Loucy (cell line): ENCODE results near the gene TNNC1.

Experiments used
- H2AFZ ChIP-seq: fragments of 200-600 bp; sonication (generic); 2 replicates; pipeline ENCODE4 v1.6.0; 2016; ENCODE audit warnings: antibody characterized with exemption, mild to moderate bottlenecking, low read length, moderate library complexity
- H3F3A ChIP-seq: fragments of 200-600 bp; 2 replicates; pipeline ENCODE4 v1.6.0; 2016; ENCODE audit warnings: antibody characterized with exemption, low read depth, mild to moderate bottlenecking
- H3K27me3 ChIP-seq: fragments of 200-600 bp; sonication (generic); 2 replicates; pipeline ENCODE4 v1.6.1; 2014; ENCODE audit warnings: low read length, mild to moderate bottlenecking; ENCODE audit not compliant: insufficient read depth, poor library complexity, severe bottlenecking
- H3K36me3 ChIP-seq: fragments of 200-600 bp; sonication (generic); 2 replicates; pipeline ENCODE4 v1.6.1; 2016; ENCODE audit warnings: low read length; ENCODE audit not compliant: insufficient read depth
- H3K4me1 ChIP-seq: fragments of 200-600 bp; sonication (generic); 2 replicates; pipeline ENCODE4 v1.5.1; 2014; ENCODE audit warnings: low read length, mild to moderate bottlenecking; ENCODE audit not compliant: insufficient read depth, poor library complexity, severe bottlenecking
- H3K4me2 ChIP-seq: fragments of 200-600 bp; sonication (generic); 2 replicates; pipeline ENCODE4 v1.6.0; 2014; ENCODE audit warnings: antibody characterized with exemption, low read length, low read depth, mild to moderate bottlenecking; ENCODE audit not compliant: poor library complexity, severe bottlenecking
- H3K4me3 ChIP-seq: fragments of 200-600 bp; sonication (generic); 2 replicates; pipeline ENCODE4 v1.5.1; 2014; ENCODE audit warnings: low read length, mild to moderate bottlenecking, mixed read lengths; ENCODE audit not compliant: poor library complexity, severe bottlenecking
- H3K79me2 ChIP-seq: fragments of 200-600 bp; sonication (generic); 2 replicates; pipeline ENCODE4 v1.6.1; 2014; ENCODE audit warnings: low read length; ENCODE audit not compliant: insufficient read depth
- H3K9ac ChIP-seq: fragments of 200-600 bp; sonication (generic); 2 replicates; pipeline ENCODE4 v1.6.0; 2014; ENCODE audit warnings: mild to moderate bottlenecking, low read depth, low read length, moderate library complexity; ENCODE audit not compliant: poor library complexity, severe bottlenecking
- H3K9me2 ChIP-seq: fragments of 200-600 bp; sonication (generic); replicated peaks from 2 replicates; pipeline ENCODE4 v1.6.1; 2016; ENCODE audit warnings: low read depth, low read length, mixed read lengths
- H3K9me3 ChIP-seq: fragments of 200-600 bp; sonication (generic); 2 replicates; pipeline ENCODE4 v1.6.1; 2014; ENCODE audit warnings: mild to moderate bottlenecking, antibody characterized with exemption, low read length, low read depth; ENCODE audit not compliant: insufficient read depth
- H4K20me1 ChIP-seq: fragments of 200-600 bp; sonication (generic); 2 replicates; pipeline ENCODE4 v1.6.0; 2014; ENCODE audit warnings: antibody characterized with exemption, low read length, mild to moderate bottlenecking; ENCODE audit not compliant: insufficient read depth, poor library complexity, severe bottlenecking
- CTCF ChIP-seq: fragments of 200-600 bp; sonication (generic); conservative IDR thresholded peaks from 2 replicates; pipeline ENCODE4 v1.5.1; 2014; ENCODE audit warnings: mild to moderate bottlenecking, antibody characterized with exemption, low read length
- EZH2phosphoT487 ChIP-seq: fragments of 200-600 bp; IDR thresholded peaks from 2 replicates; pipeline ENCODE4 v1.6.1; 2018; ENCODE audit warnings: antibody characterized with exemption, mild to moderate bottlenecking, moderate library complexity, borderline replicate concordance

The TNNC1 gene

GRCh38 chr3:52433328-52433995, 20.4 kb downstream of the TNNC1 start:
- Histone ChIP-seq H2AFZ (no peak overlapping the region), H3K79me2 (no peaks in the 10 kb centered on the region), H4K20me1 (no peaks in the 10 kb centered on the region), H3K4me1 (no peaks in the 10 kb centered on the region), H3K4me2 (no peak overlapping the region), H3K27me3 (no peaks in the 10 kb centered on the region), H3K9me2 (no peaks in the 10 kb centered on the region), H3K9ac (no peak overlapping the region), H3K9me3 (no peaks in the 10 kb centered on the region), H3F3A (no peaks in the 10 kb centered on the region), H3K36me3 (no peaks in the 10 kb centered on the region), H3K4me3 (no peak overlapping the region)
- TF ChIP-seq CTCF (no peak), EZH2phosphoT487 (no peak)

GRCh38 chr3:52432691-52433141, 21.1 kb downstream of the TNNC1 start:
- Histone ChIP-seq H3K9me3 (no peaks in the 10 kb centered on the region), H3K4me3 (no peak overlapping the region), H3K4me2 (no peak overlapping the region), H3K9ac (no peak overlapping the region), H3F3A (no peaks in the 10 kb centered on the region), H3K9me2 (no peaks in the 10 kb centered on the region), H3K79me2 (no peaks in the 10 kb centered on the region), H3K4me1 (no peaks in the 10 kb centered on the region), H3K27me3 (no peaks in the 10 kb centered on the region), H4K20me1 (no peaks in the 10 kb centered on the region), H3K36me3 (no peaks in the 10 kb centered on the region), H2AFZ (no peak overlapping the region)
- TF ChIP-seq EZH2phosphoT487: no peak

DNA sequence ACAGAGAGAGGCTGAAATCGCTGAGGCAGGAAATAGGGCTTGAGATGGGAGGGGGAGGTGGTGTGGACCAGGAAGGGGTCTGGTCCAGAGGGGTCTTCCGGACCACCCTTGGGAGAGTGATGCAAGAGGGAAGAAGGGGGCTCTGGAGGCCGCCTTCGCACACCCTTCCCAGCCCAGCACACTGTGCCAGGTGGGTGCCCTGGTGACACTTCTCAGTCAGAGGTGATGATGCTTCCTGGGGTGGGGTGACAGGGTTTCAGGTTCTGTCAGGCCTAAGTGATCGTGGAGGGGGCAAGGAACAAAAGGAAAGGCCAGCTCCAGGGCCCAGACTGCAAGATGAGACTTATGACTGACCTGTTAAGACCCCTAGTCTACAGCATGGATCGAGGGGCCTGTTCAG, 21.6 kb downstream of the TNNC1 start:
- H4K20me1 ChIP-seq: no peaks in the 10 kb centered on the region
- no peak overlapping the region for H3K4me2 ChIP-seq
- H3F3A ChIP-seq: no peaks in the 10 kb centered on the region
- no peak overlapping the region for H3K4me3 ChIP-seq
- no peaks in the 10 kb centered on the region for H3K9me3 ChIP-seq
- no peak overlapping the region for H2AFZ ChIP-seq
- H3K4me1 ChIP-seq: no peaks in the 10 kb centered on the region
- no peak for TF ChIP-seq CTCF
- no peak for TF ChIP-seq EZH2phosphoT487
- H3K36me3 ChIP-seq: no peaks in the 10 kb centered on the region
- no peak overlapping the region for H3K9ac ChIP-seq
- H3K9me2 ChIP-seq: no peaks in the 10 kb centered on the region
- H3K27me3 ChIP-seq: no peaks in the 10 kb centered on the region
- no peaks in the 10 kb centered on the region for H3K79me2 ChIP-seq
